Testis (tissue), 3 donors: Measurements from ENCODE around the gene SYNGR2. TPM values are rescaled to one million over a fixed set of nuclear protein-coding genes. Genes with fewer than 3 reads are reported as not detected.
A peak's percentile ranks its signal among the peaks of the same experiment; 100 is the strongest.

Source experiments
- DNase-seq: peaks from one replicate; pipeline ENCODE4 v3.0.0-alpha.2; 2019
- H3K27ac ChIP-seq, 2 donors: fragments of 200-600 bp; sonication (generic); one replicate each; pipeline ENCODE4 v1.5.1; 2019
- H3K27me3 ChIP-seq: fragments of 200-600 bp; sonication (generic); one replicate; pipeline ENCODE4 v1.5.1; 2019
- H3K36me3 ChIP-seq: fragments of 200-600 bp; sonication (generic); one replicate; pipeline ENCODE4 v1.5.1; 2017; ENCODE audit warnings: low read depth; ENCODE audit errors: missing control alignments
- H3K4me1 ChIP-seq: fragments of 200-600 bp; sonication (generic); one replicate; pipeline ENCODE4 v1.5.1; 2019
- H3K4me3 ChIP-seq, 2 donors: fragments of 200-600 bp; sonication (generic); one replicate each; pipeline ENCODE4 v1.5.1; 2017 to 2019
- H3K9me3 ChIP-seq: fragments of 200-600 bp; sonication (generic); one replicate; pipeline ENCODE4 v1.5.1; 2017
- CTCF ChIP-seq, 3 experiments: fragments of 450-650 bp in 2 of 3; fragments of 200-600 bp in 1 of 3; sonication (generic) in 1 of 3; IDR thresholded peaks; one replicate each; pipeline ENCODE4 v1.5.1; 2016 to 2019; ENCODE audit warnings: antibody characterized with exemption in 3 of 3, mild to moderate bottlenecking in 2 of 3, moderate library complexity in 1 of 3
- POLR2A ChIP-seq: fragments of 450-650 bp; IDR thresholded peaks from one replicate; pipeline ENCODE4 v1.6.1; 2017; ENCODE audit warnings: antibody characterized with exemption, mild to moderate bottlenecking, moderate library complexity
- WGBS, 2 donors: methylation state at CpG; one replicate each; pipeline ENCODE4 v1.1.5; 2018; 5-methylcytosine and 5-hydroxymethylcytosine counted together
- intact Hi-C: fragments of 100-400 bp; cut with DNase I; formaldehyde crosslinking; loops from one replicate; pipeline ENCODE4 v1.15.1; 2023; ENCODE audit warnings: low total_unique reads
- polyA plus RNA-seq: library from polyadenylated mRNA; stranded (reverse); fragments of 350-450 nt; fragmentation: Illumina TruSeq; extraction: RNeasy Lipid Tissue Mini Kit (QIAGEN cat#74804); gene quantifications from one replicate; pipeline ENCODE4 v1.2.3, GENCODE V29; 2014; ENCODE audit warnings: low read depth, low replicate concordance; ENCODE audit not compliant: insufficient read depth
- total RNA-seq, 2 donors: library from RNA; depleted of rRNA; stranded (reverse); fragments of >200 nt; gene quantifications; one replicate each; pipeline ENCODE4 v1.2.3, GENCODE V29; 2016

The SYNGR2 gene
- total and polyA plus RNA-seq, 3 donors from 2014 or later, result 63.7 to 70.6 (median 68.7) TPM

GRCh38 chr17:78129351-78130089 lies 38.9 kb upstream of the SYNGR2 start:
- no peak overlapping the region for H3K27ac ChIP-seq
- intact Hi-C loops, result no loop called here

GRCh38 chr17:78130090-78130436 lies 38.3 kb upstream of the SYNGR2 start:
- WGBS, 2 donors, result 56 to 57% methylated on average over 4 to 5 of the region's 5 CpGs
- no peaks in the 10 kb centered on the region for H3K36me3 ChIP-seq
- H3K4me1 ChIP-seq, result peaks cover 25% of the 10 kb centered on the region
- intact Hi-C loops, result no loop called here
- no peak overlapping the region for H3K27ac ChIP-seq
- DNase-seq, result no peak
- H3K4me3 ChIP-seq, result no peak overlapping the region
- no peaks in the 10 kb centered on the region for H3K27me3 ChIP-seq
- no peak for TF ChIP-seq CTCF (IDR thresholded peaks at IDR 0.05)
- no peak for TF ChIP-seq POLR2A
- no peaks in the 10 kb centered on the region for H3K9me3 ChIP-seq

More at GRCh38 chr17:78129351-78130089, 38.9 kb upstream of the SYNGR2 start:
- Histone ChIP-seq H3K4me1 (peaks cover 25% of the 10 kb centered on the region), H3K4me3 (no peak overlapping the region), H3K9me3 (no peaks in the 10 kb centered on the region), H3K27me3 (no peaks in the 10 kb centered on the region), H3K36me3 (no peaks in the 10 kb centered on the region)
- TF ChIP-seq CTCF (IDR thresholded peaks at IDR 0.05) (no peak), POLR2A (no peak)
- DNase-seq, result no peak
- WGBS, 2 donors, result 73 to 77% methylated on average over 4 of the region's 4 CpGs

GRCh38 chr17:78130437-78131101 lies 37.8 kb upstream of the SYNGR2 start, which contains the start of gene TMC8:
TMC8 (plus strand) TSS chr17:78130771; CDS start chr17:78131589, 818 bp downstream.
- peaks cover 25% of the 10 kb centered on the region for H3K4me1 ChIP-seq
- H3K27ac ChIP-seq, result no peak within 1 kb of the TSS
- H3K4me3 ChIP-seq, result peak within 1 kb of the TSS in 1 of 2 donors; percentile 39
- no peak for DNase-seq
- H3K27me3 ChIP-seq, result no peaks in the 10 kb centered on the region
- WGBS, 2 donors, result 63 to 73% methylated on average over 5 to 10 of the region's 10 CpGs
- TF ChIP-seq POLR2A (no peak), CTCF (IDR thresholded peaks at IDR 0.05) (no peak)
- H3K9me3 ChIP-seq, result no peaks in the 10 kb centered on the region
- H3K36me3 ChIP-seq, result no peaks in the 10 kb centered on the region
- intact Hi-C loops, result no loop called here

- no peaks in the 10 kb centered on the region for H3K27me3 ChIP-seq
- no peak overlapping the region for H3K27ac ChIP-seq
- intact Hi-C loops, result no loop called here
- H3K9me3 ChIP-seq, result no peaks in the 10 kb centered on the region
- peak overlapping the region in 1 of 2 donors; percentile 39 for H3K4me3 ChIP-seq
- no peak for DNase-seq
- peaks cover 25% of the 10 kb centered on the region for H3K4me1 ChIP-seq
- H3K36me3 ChIP-seq, result no peaks in the 10 kb centered on the region
- TF ChIP-seq CTCF (IDR thresholded peaks at IDR 0.05) (no peak), POLR2A (no peak)
- 30 to 49% methylated on average over 4 to 70 of the region's 74 CpGs for WGBS, 2 donors
These were observed 37.0 kb upstream of the SYNGR2 start for GRCh38 chr17:78131172-78132083.
